ENCODE measurements around the gene MTMR8.

GRCh38 chrX:64321507-64321906 is 73.7 kb downstream of the MTMR8 start:
- no peak for TF ChIP-seq POLR2AphosphoS5 (IDR thresholded peaks at IDR 0.05; ENCODE audit: low read depth)
- no peak for TF ChIP-seq CTCF (IDR thresholded peaks at IDR 0.05; ENCODE audit: insufficient read depth, low read length)
- TF ChIP-seq SPI1 (IDR thresholded peaks at IDR 0.05; ENCODE audit: borderline replicate concordance, low read depth), result no peak
- TF ChIP-seq GABPA (IDR thresholded peaks at IDR 0.05; ENCODE audit: low read depth), result no peak

Measured in HL-60 (cell line).